ENCODE measurements around the gene ANAPC7. TPM values are rescaled to one million over a fixed set of nuclear protein-coding genes. Genes with fewer than 3 reads are reported as not detected.
"Not testable (repeated sequence)": the region's sequence is repeated elsewhere in the genome, so short reads cannot be mapped to it uniquely, and the experiment has no call there.

The ANAPC7 gene
- total RNA-seq, 3 donors from 2014 or later = 31.9 to 50.3 (median 32.8) TPM

DNA sequence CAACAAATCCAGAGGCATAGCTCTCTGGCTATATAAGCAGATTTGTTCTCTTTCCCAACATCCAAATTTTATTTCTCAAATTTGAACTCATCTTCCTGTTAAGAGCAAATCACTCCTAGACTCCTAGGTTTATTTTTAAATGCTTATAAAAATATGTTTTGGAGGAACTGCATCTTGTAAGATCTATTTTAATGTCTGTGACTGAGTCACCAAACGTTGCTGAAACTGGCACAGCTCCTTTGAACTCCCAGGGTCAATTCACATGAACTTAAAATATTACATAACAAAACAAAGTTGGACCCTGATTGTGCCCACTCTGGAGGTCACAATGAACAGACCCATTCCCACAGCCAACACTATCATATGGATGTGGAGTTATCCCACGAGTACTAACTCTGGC, 23.9 kb downstream of the ANAPC7 start:
- peaks cover 11% of the 10 kb centered on the region for H3K36me3 ChIP-seq (ENCODE audit: low read depth)
- ATAC-seq = no peak

DNA sequence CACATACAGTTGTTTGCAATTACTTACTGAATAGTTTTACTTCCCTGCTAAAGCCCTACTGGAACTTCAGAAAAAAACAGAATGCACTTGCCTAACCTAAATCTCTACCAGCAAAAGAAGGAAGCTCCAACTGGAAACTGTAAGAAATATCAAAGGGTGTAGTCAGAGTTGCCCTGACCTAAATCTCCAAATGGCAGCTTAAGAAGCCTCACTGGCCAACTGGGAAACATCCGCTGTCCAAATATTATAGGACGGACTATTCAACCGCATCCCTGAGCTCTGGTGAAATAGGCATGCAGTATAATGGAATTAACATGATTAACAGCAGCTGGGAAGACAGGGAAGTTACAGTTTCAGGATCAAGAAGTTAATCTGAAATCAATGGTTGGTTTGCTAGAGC, 24.3 kb downstream of the ANAPC7 start:
- Histone ChIP-seq H3K4me1 (ENCODE audit: low read depth) (peaks cover 3% of the 10 kb centered on the region), H3K36me3 (ENCODE audit: low read depth) (peaks cover 11% of the 10 kb centered on the region), H3K4me3 (no peak overlapping the region), H3K9me3 (no peaks in the 10 kb centered on the region)
- ATAC-seq = peak; percentile 22
- intact Hi-C loops (cut with DNase I, micrococcal nuclease) = no loop called here
- DNase-seq = no peak
- TF ChIP-seq CTCF (IDR thresholded peaks at IDR 0.05) = no peak

More for the DNA sequence above, 23.9 kb downstream of the ANAPC7 start:
- no peak overlapping the region for H3K4me3 ChIP-seq
- TF ChIP-seq CTCF (IDR thresholded peaks at IDR 0.05) = no peak
- no peak for DNase-seq
- no peaks in the 10 kb centered on the region for H3K9me3 ChIP-seq
- H3K4me1 ChIP-seq (ENCODE audit: low read depth) = peaks cover 3% of the 10 kb centered on the region
- intact Hi-C loops (cut with DNase I, micrococcal nuclease) = no loop called here

- H3K36me3 ChIP-seq (ENCODE audit: low read depth) = peaks cover 11% of the 10 kb centered on the region
- ATAC-seq; H3K4me3 ChIP-seq; H3K9me3 ChIP-seq; intact Hi-C loops (cut with DNase I, micrococcal nuclease); DNase-seq; H3K4me1 ChIP-seq (ENCODE audit: low read depth): not testable (repeated sequence)
Observed at GRCh38 chr12:110378131-110378790, 25.2 kb downstream of the ANAPC7 start.

GRCh38 chr12:110373962-110374611, 29.4 kb downstream of the ANAPC7 start:
- no peak for TF ChIP-seq CTCF (IDR thresholded peaks at IDR 0.05)

DNA sequence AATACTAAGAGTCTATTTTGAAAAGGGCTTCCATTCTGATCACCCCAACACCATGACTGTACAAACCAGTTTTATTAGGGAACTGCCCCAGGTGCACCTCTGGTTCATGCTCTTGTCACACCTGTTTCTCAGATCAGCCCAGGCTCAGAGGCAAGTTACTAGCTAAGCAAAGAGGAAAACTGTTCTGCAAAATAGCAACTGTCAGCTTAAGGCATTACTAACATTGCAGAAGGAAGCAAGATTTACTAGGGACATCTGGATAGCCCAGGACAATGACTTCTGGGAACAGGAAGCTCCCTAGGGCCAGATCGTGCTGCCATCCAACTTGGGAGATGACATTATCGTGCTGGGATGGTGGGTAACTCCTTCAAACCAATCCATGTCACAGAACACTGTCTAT, 30.1 kb downstream of the ANAPC7 start:
- Histone ChIP-seq H3K9me3 (no peaks in the 10 kb centered on the region), H3K36me3 (ENCODE audit: low read depth) (peaks cover 7% of the 10 kb centered on the region), H3K4me3 (no peak overlapping the region), H3K4me1 (ENCODE audit: low read depth) (no peaks in the 10 kb centered on the region)
- no peak for ATAC-seq
- no peak for TF ChIP-seq CTCF (IDR thresholded peaks at IDR 0.05)
- intact Hi-C loops (cut with DNase I, micrococcal nuclease) = no loop called here
- no peak for DNase-seq

More at GRCh38 chr12:110373962-110374611, 29.4 kb downstream of the ANAPC7 start:
- DNase-seq (no peak), ATAC-seq (no peak)
- peaks cover 7% of the 10 kb centered on the region for H3K36me3 ChIP-seq (ENCODE audit: low read depth)
- H3K9me3 ChIP-seq = no peaks in the 10 kb centered on the region
- intact Hi-C loops (cut with DNase I, micrococcal nuclease) = no loop called here
- H3K4me1 ChIP-seq (ENCODE audit: low read depth) = no peaks in the 10 kb centered on the region
- no peak overlapping the region for H3K4me3 ChIP-seq

GRCh38 chr12:110373025-110373424, 30.5 kb downstream of the ANAPC7 start:
- ATAC-seq = no peak
- H3K36me3 ChIP-seq (ENCODE audit: low read depth) = peaks cover 7% of the 10 kb centered on the region
- intact Hi-C loops (cut with DNase I, micrococcal nuclease) = no loop called here

More at GRCh38 chr12:110373025-110373424, 30.5 kb downstream of the ANAPC7 start:
- Histone ChIP-seq H3K4me3 (no peak overlapping the region), H3K4me1 (ENCODE audit: low read depth) (no peaks in the 10 kb centered on the region), H3K9me3 (no peaks in the 10 kb centered on the region)
- no peak for TF ChIP-seq CTCF (IDR thresholded peaks at IDR 0.05)
- DNase-seq = peak in 1 of 3 donors; percentile 29
